Endothelial cell of umbilical vein (primary cell): ENCODE results near the gene SULT1C2. TPM values are rescaled to one million over a fixed set of nuclear protein-coding genes. Genes with fewer than 3 reads are reported as not detected.

Experiments
- BruUV-seq: library from RNA; stranded (reverse); fragments of 400-500 nt; replicated peaks from 2 replicates; lab custom pipeline; 2021; lab: Mats Ljungman, UMichigan
- CTCF ChIA-PET: fragments of 300-600, 350-600 bp; sonication (Branson Sonifier 250); formaldehyde crosslinking; loops from one replicate; lab custom pipeline; 2021; ENCODE audit warnings: antibody characterized with exemption, inconsistent platforms; lab: Charles Lee
- POLR2A ChIA-PET: fragments of 300-600, 350-600 bp; sonication (Branson Sonifier 250); formaldehyde crosslinking; loops from one replicate; lab custom pipeline; 2021; ENCODE audit warnings: antibody characterized with exemption, inconsistent platforms; lab: Charles Lee
- DNase-seq: peaks from one replicate; pipeline ENCODE4 v3.0.0-alpha.2; 2011; ENCODE audit warnings: low read depth, low spot score
- FAIRE-seq: peaks from 2 replicates; lab custom pipeline; 2011; peaks lifted over from hg19 to GRCh38; lab: Jason Lieb, UNC
- H2AFZ ChIP-seq: 2 replicates; pipeline ENCODE4 v1.6.0; 2012; ENCODE audit warnings: low read depth, low read length, control low read depth, inconsistent platforms
- H3K27ac ChIP-seq: 2 replicates; pipeline ENCODE4 v1.5.1; 2011; ENCODE audit warnings: low read depth, mild to moderate bottlenecking, control low read depth, low read length, moderate library complexity; ENCODE audit not compliant: insufficient read depth
- H3K27me3 ChIP-seq, 2 experiments: 2 replicates each; pipeline versions ENCODE4 v1.6.0 to v1.6.1; 2011; ENCODE audit warnings: low read length in 2 of 2, mixed read lengths in 1 of 2; ENCODE audit not compliant: control insufficient read depth in 2 of 2, insufficient read depth in 2 of 2
- H3K36me3 ChIP-seq, 2 experiments: 2 replicates in 1 of 2; 3 replicates in 1 of 2; pipeline ENCODE4 v1.5.1; 2011; ENCODE audit warnings: low read length in 2 of 2, mild to moderate bottlenecking in 1 of 2, moderate library complexity in 1 of 2; ENCODE audit not compliant: control insufficient read depth in 2 of 2, insufficient read depth in 2 of 2; ENCODE audit errors: extremely low read depth in 1 of 2
- H3K4me1 ChIP-seq: 3 replicates; pipeline ENCODE4 v1.5.1; 2011; ENCODE audit warnings: mild to moderate bottlenecking, low read length; ENCODE audit not compliant: control insufficient read depth, insufficient read depth; ENCODE audit errors: extremely low read depth
- H3K4me2 ChIP-seq: 2 replicates; pipeline ENCODE4 v1.6.1; 2011; ENCODE audit warnings: low read length, control low read depth, mixed read lengths; ENCODE audit not compliant: insufficient read depth
- H3K4me3 ChIP-seq, 3 experiments: fragments of 200-600 bp in 1 of 3; sonication (generic), shearing (Covaris generic) in 1 of 3; replicated peaks in 1 of 3; 2 replicates each; pipeline ENCODE4 v1.5.1; 2011 to 2016; ENCODE audit warnings: control low read depth in 3 of 3, low read length in 3 of 3, mild to moderate bottlenecking in 2 of 3, inconsistent platforms in 1 of 3, low read depth in 1 of 3, moderate library complexity in 1 of 3; ENCODE audit not compliant: insufficient read depth in 1 of 3
- H3K79me2 ChIP-seq: 2 replicates; pipeline ENCODE4 v1.6.0; 2012; ENCODE audit warnings: low read length, inconsistent platforms; ENCODE audit not compliant: control insufficient read depth, insufficient read depth
- H3K9ac ChIP-seq: replicated peaks from 2 replicates; pipeline ENCODE3; 2011; ENCODE audit warnings: low read length, control low read depth; ENCODE audit not compliant: insufficient read depth; ENCODE audit errors: extremely low read depth
- H3K9me1 ChIP-seq: replicated peaks from 3 replicates; pipeline ENCODE4 v1.6.0; 2011; ENCODE audit warnings: mild to moderate bottlenecking, low read length; ENCODE audit not compliant: control insufficient read depth, insufficient read depth; ENCODE audit errors: extremely low read depth
- H3K9me3 ChIP-seq: replicated peaks from 2 replicates; pipeline ENCODE4 v1.5.1; 2012; ENCODE audit warnings: low read length, inconsistent platforms; ENCODE audit not compliant: control insufficient read depth, insufficient read depth
- H4K20me1 ChIP-seq: replicated peaks from 2 replicates; pipeline ENCODE3; 2011; ENCODE audit warnings: mild to moderate bottlenecking, low read length; ENCODE audit not compliant: control insufficient read depth, insufficient read depth; ENCODE audit errors: extremely low read depth
- CTCF ChIP-seq, 2 donors: IDR thresholded peaks; 1 replicate in 1 of 2; 2 replicates in 1 of 2; pipeline ENCODE4 v1.5.1; 2011; ENCODE audit warnings: low read length in 2 of 2, mild to moderate bottlenecking in 2 of 2, moderate library complexity in 2 of 2, control low read depth in 1 of 2, inconsistent platforms in 1 of 2, low read depth in 1 of 2; ENCODE audit not compliant: insufficient read depth in 1 of 2; ENCODE audit errors: extremely low read depth in 1 of 2
- EZH2 ChIP-seq: IDR thresholded peaks from 2 replicates; pipeline ENCODE4 v1.6.1; 2012; ENCODE audit warnings: borderline replicate concordance, low read depth, mild to moderate bottlenecking, moderate library complexity, low read length, inconsistent platforms; ENCODE audit not compliant: severe bottlenecking
- FOS ChIP-seq: IDR thresholded peaks from 2 replicates; pipeline ENCODE4 v1.6.1; 2011; ENCODE audit warnings: mild to moderate bottlenecking, low read length, moderate library complexity, borderline replicate concordance; ENCODE audit not compliant: insufficient read depth
- GATA2 ChIP-seq: IDR thresholded peaks from 2 replicates; pipeline ENCODE4 v1.7.0; 2011; ENCODE audit warnings: low read depth, mild to moderate bottlenecking, moderate library complexity, mixed read lengths, low read length; ENCODE audit not compliant: insufficient read length, insufficient read depth
- JUN ChIP-seq: IDR thresholded peaks from 2 replicates; pipeline ENCODE4 v1.6.1; 2011; ENCODE audit warnings: borderline replicate concordance, low read depth; ENCODE audit not compliant: insufficient read length, insufficient read depth
- MAX ChIP-seq: IDR thresholded peaks from 2 replicates; pipeline ENCODE4 v1.6.1; 2011; ENCODE audit not compliant: insufficient read depth, insufficient read length
- MYC ChIP-seq: IDR thresholded peaks from one replicate; pipeline ENCODE4 v1.6.1; 2011; ENCODE audit warnings: mild to moderate bottlenecking, low read depth, low read length
- POLR2A ChIP-seq: IDR thresholded peaks from 2 replicates; pipeline ENCODE4 v1.6.1; 2012; ENCODE audit warnings: low read depth, mild to moderate bottlenecking, control low read depth, low read length
- POLR2AphosphoS5 ChIP-seq: IDR thresholded peaks from 2 replicates; pipeline ENCODE4 v1.6.1; 2012; ENCODE audit warnings: low read depth, mild to moderate bottlenecking, control low read depth, low read length, moderate library complexity; ENCODE audit not compliant: insufficient read depth
- dilution Hi-C: fragments of 300-500 bp; cut with MboI; formaldehyde crosslinking; loops from one replicate; pipeline ENCODE4 v1.15.0; 2019; ENCODE audit warnings: low sequenced_read_pairs; ENCODE audit not compliant: extremely low pct_ligation_motif_present
- intact Hi-C: fragments of 100-400 bp; cut with micrococcal nuclease; formaldehyde crosslinking; loops from one replicate; pipeline ENCODE4 v1.10.0; 2022
- polyA plus RNA-seq, 4 experiments: library from polyadenylated mRNA; depleted of rRNA in 3 of 4; stranded (reverse) in 3 of 4; unstranded in 1 of 4; fragments of >200 nt; gene quantifications; 2 replicates each; pipeline versions ENCODE4 v1.2.1 to v1.2.3, GENCODE V29; 2011 to 2012; ENCODE audit warnings: missing spikeins in 1 of 4
- total RNA-seq: library from RNA; stranded (reverse); gene quantifications from 2 replicates; pipeline ENCODE4 v1.2.3, GENCODE V29; 2021

Gene SULT1C2
- total and polyA plus RNA-seq, 2 donors (not counting 3 experiments of a cell fraction or from before 2014, with no cell fraction given): not detected

- intact Hi-C loops (no loop called here), dilution Hi-C loops (no loop called here)
- TF ChIP-seq POLR2AphosphoS5 (no peak), JUN (no peak), CTCF (IDR thresholded peaks at IDR 0.05; ENCODE audit: extremely low read depth in 1 of 2, insufficient read depth in 1 of 2, low read depth in 1 of 2, low read length in 2 of 2) (no peak), GATA2 (no peak), FOS (no peak), MAX (no peak), EZH2 (no peak), POLR2A (no peak), MYC (no peak)
- ChIA-PET POLR2A (no interaction called here), CTCF (no interaction called here)
- BruUV-seq: no TSS peak
- Histone ChIP-seq H3K4me1 (no peaks in the 10 kb centered on the region), H3K9me3 (no peaks in the 10 kb centered on the region), H3K36me3 (no peaks in the 10 kb centered on the region), H3K27ac (no peak overlapping the region), H3K4me2 (no peak overlapping the region), H3K9ac (no peak overlapping the region), H3K27me3 (no peaks in the 10 kb centered on the region), H2AFZ (no peak overlapping the region), H3K4me3 (no peak overlapping the region), H3K79me2 (no peaks in the 10 kb centered on the region), H3K9me1 (no peaks in the 10 kb centered on the region), H4K20me1 (no peaks in the 10 kb centered on the region)
- FAIRE-seq (no peak), DNase-seq (no peak)
Observed at GRCh38 chr2:108243566-108243965, 45.1 kb upstream of the SULT1C2 start.
